ENCODE results near the gene PAH.

DNA sequence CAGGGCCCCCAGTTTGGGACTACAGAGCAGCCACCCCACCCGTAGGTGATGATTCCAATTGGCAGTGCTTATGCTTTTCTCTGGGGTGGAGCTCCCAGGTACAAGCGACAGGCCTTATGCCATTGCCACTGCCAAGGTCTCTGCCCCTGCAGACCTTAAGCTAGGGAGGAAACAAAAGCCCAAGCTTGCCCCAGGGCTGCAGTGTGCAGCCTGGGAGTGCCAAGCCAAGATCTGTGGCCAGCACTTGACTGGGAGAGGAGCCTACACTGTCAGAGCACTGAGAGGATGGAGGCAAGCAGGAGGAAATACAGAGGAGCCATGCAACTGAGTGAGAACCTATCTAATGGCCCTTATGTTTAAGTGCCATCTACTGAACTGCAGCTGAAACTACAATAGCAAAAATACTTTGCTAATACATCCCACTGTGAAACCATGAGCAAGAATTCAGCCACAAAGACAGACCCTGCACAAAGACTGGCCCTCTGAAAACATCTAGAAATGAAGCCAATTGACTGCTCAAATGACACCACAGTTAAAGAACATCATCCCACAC, 22.7 kb upstream of the PAH start:
- TF ChIP-seq, protein P1, sequence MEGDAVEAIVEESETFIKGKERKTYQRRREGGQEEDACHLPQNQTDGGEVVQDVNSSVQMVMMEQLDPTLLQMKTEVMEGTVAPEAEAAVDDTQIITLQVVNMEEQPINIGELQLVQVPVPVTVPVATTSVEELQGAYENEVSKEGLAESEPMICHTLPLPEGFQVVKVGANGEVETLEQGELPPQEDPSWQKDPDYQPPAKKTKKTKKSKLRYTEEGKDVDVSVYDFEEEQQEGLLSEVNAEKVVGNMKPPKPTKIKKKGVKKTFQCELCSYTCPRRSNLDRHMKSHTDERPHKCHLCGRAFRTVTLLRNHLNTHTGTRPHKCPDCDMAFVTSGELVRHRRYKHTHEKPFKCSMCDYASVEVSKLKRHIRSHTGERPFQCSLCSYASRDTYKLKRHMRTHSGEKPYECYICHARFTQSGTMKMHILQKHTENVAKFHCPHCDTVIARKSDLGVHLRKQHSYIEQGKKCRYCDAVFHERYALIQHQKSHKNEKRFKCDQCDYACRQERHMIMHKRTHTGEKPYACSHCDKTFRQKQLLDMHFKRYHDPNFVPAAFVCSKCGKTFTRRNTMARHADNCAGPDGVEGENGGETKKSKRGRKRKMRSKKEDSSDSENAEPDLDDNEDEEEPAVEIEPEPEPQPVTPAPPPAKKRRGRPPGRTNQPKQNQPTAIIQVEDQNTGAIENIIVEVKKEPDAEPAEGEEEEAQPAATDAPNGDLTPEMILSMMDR (IDR thresholded peaks at IDR 0.05), result no peak
- TF ChIP-seq POLR2A (IDR thresholded peaks at IDR 0.05) (no peak), EP300 (IDR thresholded peaks at IDR 0.05) (no peak)
